ENCODE data around the gene DISC1. TPM values are rescaled to one million over a fixed set of nuclear protein-coding genes. Genes with fewer than 3 reads are reported as not detected.
"Not testable (repeated sequence)": the region's sequence is repeated elsewhere in the genome, so short reads cannot be mapped to it uniquely, and the experiment has no call there.

The DISC1 gene
- total RNA-seq, 1 donor from 2014 or later: 5.3 TPM

DNA sequence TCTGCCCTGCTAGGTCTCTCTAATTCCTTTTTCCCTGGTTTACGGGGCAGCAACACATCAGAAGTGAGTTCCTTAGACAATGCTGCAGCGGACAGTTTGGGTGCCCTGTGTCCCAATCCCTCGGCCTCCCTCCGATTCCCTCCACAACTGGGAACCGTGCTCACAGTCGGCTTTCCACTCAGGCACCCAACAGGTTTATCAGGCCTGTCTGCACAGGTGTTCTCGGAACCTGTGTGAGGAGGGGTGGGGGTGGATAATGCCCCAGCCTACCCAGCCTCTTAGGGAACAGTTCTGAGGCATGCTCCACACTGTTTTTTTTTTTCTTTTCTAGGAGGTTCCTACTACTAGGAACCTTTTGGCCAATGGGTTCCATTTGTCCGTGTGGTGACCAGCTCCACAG lies 131.2 kb downstream of the DISC1 start:
- FAIRE-seq (no peak), DNase-seq (ENCODE audit: low spot score in 2 of 2) (no peak)

DNA sequence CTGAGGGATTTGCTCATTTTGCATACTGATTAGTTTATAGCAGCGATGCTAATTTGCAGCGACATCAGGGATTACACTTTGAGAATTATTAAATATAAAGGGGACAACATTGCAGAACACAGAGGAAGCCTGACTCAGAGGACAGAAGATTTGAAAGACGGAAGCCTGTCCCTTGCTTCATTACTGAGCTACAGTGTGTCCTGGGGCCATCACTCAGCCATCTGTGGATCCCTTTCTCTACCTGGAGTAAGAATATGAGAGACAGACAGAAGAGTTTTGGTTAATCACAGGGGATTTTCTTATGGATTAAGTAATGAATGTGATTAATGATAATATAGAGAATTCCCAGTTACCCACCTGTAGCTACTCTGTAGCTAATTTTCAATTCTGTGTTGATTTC lies 134.7 kb downstream of the DISC1 start:
- DNase-seq (ENCODE audit: low spot score in 2 of 2) (no peak), FAIRE-seq (no peak)

GRCh38 chr1:231761747-231762541 lies 135.4 kb downstream of the DISC1 start:
- no peak for DNase-seq (ENCODE audit: low spot score in 2 of 2)
- no peak for FAIRE-seq

GRCh38 chr1:231763456-231763855 lies 136.9 kb downstream of the DISC1 start:
- DNase-seq (ENCODE audit: low spot score in 2 of 2): no peak
- FAIRE-seq: no peak

DNA sequence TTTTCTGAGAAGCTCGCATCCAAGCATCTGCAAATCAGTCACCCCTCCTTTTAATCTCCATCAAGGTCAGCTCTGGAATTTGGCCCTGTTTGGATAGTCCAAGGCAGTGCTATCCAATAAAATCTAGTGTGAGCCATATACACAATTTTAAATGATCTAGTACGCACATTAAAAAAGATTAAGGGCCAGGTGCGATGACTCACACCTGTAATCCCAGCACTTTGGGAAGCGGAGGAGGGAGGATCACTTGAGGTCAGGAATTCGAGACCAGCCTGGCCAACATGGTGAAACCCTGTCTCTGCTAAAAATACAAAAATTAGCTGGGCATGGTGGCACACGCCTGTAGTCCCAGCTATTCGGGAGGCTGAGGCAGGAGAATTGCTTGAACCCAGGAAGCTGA lies 139.2 kb downstream of the DISC1 start:
- FAIRE-seq: not testable (repeated sequence)

GRCh38 chr1:231767471-231767870 lies 140.9 kb downstream of the DISC1 start:
- no peak for FAIRE-seq
- no peak for DNase-seq (ENCODE audit: low spot score in 2 of 2)

More for the DNA sequence above, 139.2 kb downstream of the DISC1 start:
- not testable (repeated sequence) for DNase-seq (ENCODE audit: low spot score in 2 of 2)

DNA sequence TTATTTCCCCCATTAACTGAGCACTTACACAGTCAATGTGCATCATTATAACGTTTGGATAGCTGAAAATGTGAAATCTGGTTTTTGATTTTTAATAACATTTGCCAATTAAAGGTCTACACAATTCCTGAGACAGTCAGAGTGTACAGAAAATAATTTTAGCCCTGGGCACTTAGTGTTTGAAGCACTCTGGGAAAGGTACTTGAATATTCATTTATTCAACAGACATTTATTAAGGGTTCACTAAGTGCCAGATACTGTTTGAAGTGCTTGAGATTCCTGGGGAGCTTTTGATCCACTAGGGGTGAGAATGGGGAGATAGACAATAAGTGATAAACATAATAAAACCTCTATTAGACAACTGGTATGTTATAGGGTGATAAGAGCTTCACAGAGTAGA lies 141.8 kb downstream of the DISC1 start:
- FAIRE-seq (no peak), DNase-seq (ENCODE audit: low spot score in 2 of 2) (no peak)

- DNase-seq (ENCODE audit: low spot score in 2 of 2): no peak
- FAIRE-seq: no peak
These were observed 144.1 kb downstream of the DISC1 start for GRCh38 chr1:231770506-231771175.

DNA sequence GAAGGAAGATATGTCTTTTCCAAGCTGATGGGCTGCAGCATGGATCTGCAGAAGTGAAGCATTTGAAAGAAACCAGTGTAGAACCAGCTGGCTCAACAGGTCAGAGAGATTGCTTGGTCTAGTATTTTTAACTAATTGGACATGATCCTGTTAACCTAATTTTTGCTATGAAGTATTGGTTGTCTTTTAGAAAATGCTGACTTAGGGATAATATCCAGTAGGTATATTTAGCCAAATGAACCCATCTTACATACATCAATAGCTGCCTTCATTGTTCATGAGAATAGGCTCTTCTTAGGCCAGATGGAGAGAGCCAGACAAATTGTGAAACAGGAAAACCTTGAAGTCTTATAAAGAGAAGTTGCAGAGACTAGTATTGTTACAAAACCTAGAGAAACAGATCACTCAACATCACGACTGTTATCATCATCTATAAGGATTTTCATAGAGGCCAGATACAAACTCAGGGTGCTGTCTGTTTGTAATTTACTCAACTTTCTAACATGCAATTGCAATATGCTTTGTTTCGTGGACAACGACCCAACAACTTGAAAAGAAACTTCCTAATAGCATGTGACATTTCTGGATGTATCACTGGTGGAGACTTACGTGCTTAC lies 148.2 kb downstream of the DISC1 start:
- DNase-seq (ENCODE audit: low spot score in 2 of 2) (no peak), FAIRE-seq (no peak)

DNA sequence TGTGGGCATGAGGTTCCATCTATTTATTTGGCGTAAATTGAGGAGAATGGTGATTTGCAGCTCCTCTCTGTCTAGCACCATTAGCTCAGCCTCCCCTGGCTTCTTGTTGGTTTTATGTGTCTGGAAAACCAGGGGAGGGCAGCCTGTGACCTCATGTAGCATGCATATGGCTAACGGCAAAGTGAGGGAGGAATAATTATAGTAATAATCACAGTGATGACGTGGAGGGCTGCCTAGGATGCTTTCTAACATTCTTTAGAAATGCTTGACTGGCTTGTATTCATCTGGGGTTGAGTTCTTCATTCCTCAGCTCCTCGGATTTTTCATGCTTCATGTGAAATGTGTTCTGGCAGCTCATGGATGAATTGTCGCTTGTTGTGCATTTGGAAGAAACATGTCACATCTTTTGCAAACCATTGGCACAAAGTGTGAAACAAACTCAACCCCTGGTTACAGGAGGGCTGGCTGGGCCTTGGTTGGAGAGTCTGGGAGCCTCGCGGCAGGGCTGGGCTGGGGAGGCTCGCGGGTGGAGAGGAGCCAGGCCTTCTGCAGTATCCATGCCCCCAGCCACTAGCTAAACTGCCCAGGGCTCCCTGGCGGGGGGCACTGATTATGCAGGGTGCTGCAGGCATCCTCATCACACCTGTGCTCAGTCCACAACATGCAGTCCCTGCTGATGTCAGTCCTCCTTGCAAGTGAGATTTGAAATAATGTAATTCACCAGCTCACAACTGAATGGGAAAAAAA lies 149.6 kb downstream of the DISC1 start:
- FAIRE-seq (no peak), DNase-seq (ENCODE audit: low spot score in 2 of 2) (no peak)

DNA sequence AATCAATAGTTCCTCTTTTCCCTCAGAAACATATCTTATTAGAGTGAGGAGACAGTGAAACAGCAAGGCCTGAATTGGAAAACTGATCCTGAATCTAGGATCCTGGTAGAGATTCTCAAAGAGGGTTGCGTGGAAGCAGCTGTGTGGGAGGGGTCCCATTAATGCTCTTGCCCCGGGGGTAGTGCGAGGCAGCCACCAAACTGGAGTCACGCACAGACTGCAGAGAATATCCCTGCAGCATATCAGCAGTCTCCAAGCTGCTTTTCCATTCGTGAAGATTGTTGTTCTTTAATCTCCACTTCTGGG lies 150.1 kb downstream of the DISC1 start:
- DNase-seq (ENCODE audit: low spot score in 2 of 2): no peak
- no peak for FAIRE-seq

- DNase-seq (ENCODE audit: low spot score in 2 of 2): no peak
- FAIRE-seq: no peak
These were observed 151.6 kb downstream of the DISC1 start for GRCh38 chr1:231778009-231778719.

GRCh38 chr1:231779081-231779480 lies 152.5 kb downstream of the DISC1 start:
- no peak for DNase-seq (ENCODE audit: low spot score in 2 of 2)
- no peak for FAIRE-seq

DNA sequence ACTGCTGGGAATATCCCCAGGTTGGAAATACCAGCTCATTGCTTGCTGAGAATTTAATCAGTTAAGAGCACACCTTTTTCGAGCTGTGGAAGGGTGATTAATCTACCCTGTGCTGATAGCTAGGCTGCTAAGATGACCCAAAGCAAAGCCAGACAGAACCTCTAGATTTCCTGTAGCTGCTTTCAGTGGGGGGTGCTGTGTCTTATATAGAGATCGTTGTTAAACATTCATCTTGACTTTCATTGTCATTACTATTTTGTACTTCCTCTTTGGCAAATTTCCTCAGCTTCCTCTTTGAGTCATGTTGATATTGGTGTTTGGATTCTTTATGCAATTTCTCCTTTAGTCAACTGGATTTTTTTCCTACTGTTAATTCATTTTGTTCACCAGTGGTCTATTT lies 155.3 kb downstream of the DISC1 start:
- no peak for FAIRE-seq
- no peak for DNase-seq (ENCODE audit: low spot score in 2 of 2)

GRCh38 chr1:231785073-231785472 lies 158.5 kb downstream of the DISC1 start:
- not testable (repeated sequence) for FAIRE-seq; DNase-seq (ENCODE audit: low spot score in 2 of 2)

DNA sequence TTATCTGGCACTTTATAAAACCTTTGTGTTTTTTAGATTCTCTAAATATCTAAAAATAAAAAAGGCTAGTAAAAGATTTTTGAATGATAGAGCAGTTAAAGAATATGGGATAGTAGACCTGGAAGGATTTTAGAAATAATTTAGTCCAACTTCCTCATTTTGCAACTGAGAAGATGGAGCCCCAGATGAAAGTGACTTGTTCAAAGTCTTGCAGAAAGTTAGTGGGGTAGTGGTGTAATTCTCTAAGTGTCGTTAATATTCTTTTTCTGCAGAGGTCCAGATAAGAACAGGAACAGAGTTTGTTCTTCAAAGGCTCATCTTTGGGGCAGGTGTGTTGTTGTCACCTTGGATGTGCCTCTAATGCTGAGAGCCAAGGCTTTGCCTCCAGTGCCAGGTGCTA lies 159.5 kb downstream of the DISC1 start:
- no peak for FAIRE-seq

GRCh38 chr1:231792634-231793033 lies 166.0 kb downstream of the DISC1 start:
- FAIRE-seq: no peak
- DNase-seq (ENCODE audit: low spot score in 2 of 2): no peak

More for the DNA sequence above, 159.5 kb downstream of the DISC1 start:
- DNase-seq (ENCODE audit: low spot score in 2 of 2): no peak

GRCh38 chr1:231793893-231794292 lies 167.3 kb downstream of the DISC1 start:
- no peak for FAIRE-seq
- no peak for DNase-seq (ENCODE audit: low spot score in 2 of 2)

DNA sequence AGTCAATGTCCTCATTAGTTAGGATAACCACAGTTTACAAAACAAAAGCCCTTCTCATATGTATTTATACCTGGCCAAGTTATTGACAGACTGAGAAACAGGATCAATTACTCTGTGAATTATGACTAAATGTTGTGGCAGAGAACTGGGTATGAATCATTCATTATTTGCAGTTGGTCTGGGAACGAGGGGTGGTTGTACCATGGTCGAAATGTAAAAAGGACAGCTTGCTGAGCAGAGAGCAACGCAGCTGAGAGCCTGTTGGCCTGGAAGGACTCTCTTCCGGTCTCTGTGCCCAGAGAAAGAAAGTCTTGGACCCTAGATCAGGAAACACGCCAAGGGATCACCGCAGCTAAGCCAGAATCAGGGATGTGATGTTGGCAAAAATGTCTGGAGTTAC lies 169.6 kb downstream of the DISC1 start:
- no peak for FAIRE-seq

DNA sequence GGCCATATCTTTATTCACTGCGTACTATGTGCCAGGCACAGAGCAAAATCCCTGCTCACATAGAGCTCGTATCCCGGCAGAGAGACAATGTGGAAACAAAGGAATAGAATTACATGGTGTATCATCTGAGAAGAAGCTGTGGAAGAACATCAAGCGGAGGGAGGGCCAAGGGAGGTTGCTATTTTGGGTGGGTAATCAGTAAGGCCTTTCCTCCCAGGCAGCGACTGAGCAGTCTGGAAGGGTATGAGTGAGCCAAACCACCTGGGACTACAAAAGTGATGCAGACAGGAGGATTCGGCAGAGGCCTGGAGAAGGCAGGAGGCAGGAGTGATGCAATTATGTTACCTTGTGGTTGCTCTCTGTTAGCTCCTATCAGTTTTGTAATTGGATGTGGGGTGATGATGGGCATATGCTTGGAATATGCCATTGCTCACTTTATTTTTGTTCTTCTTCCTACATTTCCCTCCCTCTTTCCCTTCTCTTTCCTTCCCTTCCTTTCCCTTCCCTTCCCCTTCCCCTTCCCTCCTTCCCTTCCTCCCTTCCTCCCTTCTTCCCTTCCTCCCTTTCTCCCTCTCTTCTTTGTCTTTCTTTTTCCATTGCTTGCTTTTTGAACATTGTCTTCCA lies 172.9 kb downstream of the DISC1 start:
- DNase-seq (ENCODE audit: low spot score in 2 of 2) (no peak), FAIRE-seq (no peak)

More for the DNA sequence above, 169.6 kb downstream of the DISC1 start:
- no peak for DNase-seq (ENCODE audit: low spot score in 2 of 2)

Data from frontal cortex (tissue), 4 donors.